Fibroblast of skin of left biceps (primary cell): ENCODE results near the gene CXCL16.

ENCODE experiments used
- DNase-seq, 2 experiments: peaks; one replicate each; pipeline ENCODE4 v3.0.0-alpha.2; 2013; ENCODE audit warnings: low read depth in 2 of 2

Gene CXCL16

DNA sequence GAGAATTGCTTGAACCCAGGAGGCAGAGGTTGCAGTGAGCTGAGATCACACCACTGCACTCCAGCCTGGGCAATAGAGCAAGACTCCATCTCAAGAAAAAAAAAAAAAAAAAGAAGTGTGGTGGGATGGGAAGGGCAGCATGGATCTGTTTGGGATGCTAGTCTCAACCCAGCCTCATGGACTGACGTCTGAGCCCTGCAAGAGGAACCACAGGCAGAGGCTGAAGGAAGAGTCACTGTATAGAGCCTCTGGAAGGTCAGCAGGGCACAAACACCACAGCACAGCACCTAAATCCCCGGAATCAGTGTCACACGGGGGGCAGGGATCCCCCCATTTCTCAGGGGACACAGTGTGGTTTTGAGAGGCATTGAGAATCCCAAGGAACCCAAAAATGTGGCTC, 10.9 kb upstream of the CXCL16 start:
- DNase-seq: no peak

DNA sequence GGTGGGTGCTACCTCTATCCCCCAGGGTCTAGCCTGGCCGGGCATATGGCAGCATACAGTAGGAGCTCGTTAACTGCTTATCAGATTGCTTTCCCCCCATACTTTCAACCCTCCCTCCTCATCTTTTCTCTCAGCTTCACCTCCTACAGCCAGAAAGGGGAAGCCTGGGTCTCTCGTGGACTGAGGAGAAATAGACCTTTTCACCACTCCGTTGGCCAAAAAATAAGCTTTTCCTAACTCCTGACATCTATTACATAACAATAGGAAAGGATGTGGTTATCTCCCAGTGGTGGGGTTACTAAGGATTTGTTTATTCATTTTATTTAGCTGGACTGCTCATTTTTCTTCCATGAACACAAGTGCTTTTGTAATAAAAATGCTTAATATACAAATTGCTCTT, 9.0 kb upstream of the CXCL16 start:
- DNase-seq: no peak

DNA sequence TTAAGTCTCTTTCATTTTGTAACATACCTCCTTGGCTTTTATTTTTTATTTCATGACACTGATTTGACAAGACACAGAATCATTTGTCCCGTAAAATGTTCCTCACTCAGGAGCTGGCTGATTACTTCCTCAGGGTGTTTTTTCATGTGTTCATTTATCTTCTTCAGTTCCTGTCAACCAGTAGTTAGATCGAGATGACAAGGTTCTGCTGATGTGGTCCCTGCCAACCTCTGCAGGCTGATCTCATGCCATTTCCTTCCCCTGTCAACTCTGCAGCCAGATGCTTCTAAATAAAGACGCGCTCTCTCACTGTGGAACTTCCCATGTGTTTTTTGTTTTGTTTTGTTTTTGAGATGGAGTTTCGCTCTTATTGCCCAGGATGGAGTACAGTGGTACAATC, 8.1 kb upstream of the CXCL16 start:
- no peak for DNase-seq

DNA sequence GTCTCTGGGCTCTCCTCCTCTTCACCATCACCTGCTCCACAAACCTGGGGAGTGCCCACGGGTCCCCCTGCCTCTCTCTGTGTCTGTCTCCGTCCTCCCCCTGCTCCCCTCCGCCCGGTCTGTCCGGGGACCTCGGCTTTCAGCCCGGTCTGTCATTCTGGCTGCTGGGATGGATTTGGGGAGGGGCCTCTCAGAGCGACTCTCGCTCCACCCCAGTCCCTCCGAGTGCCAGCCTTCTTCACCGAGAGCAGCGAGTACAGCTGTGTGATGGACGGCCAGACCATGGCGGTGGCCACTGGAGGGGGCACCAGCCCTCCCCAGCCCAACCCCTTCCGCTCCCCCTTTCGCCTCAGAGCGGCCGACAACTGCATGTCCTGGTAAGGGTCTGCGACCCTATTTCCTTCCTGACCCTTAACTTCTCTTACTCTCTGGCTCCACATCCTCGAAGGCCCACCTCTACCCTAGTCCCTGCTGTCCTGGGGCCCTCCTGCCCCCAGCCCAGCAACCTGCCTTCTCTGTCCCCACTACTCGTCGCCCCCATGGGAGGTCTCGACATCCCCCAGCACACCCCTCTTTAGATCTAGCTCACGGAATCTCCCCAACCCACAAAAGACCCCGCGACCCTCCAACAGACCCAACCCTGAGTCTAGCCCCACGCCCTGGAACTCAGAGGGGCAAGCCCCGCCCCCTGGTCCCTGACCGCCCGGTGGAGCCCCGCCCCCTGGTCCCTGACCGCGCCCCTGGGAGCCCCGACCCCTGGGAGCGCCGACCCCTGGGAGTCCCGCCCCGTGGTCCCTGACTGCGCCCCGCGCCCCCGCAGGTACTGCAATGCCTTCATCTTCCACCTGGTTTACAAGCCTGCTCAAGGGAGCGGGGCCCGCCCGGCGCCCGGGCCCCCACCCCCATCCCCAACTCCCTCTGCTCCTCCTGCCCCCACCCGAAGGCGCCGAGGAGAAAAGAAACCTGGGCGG, 5.6 kb upstream of the CXCL16 start:
- DNase-seq: no peak

DNA sequence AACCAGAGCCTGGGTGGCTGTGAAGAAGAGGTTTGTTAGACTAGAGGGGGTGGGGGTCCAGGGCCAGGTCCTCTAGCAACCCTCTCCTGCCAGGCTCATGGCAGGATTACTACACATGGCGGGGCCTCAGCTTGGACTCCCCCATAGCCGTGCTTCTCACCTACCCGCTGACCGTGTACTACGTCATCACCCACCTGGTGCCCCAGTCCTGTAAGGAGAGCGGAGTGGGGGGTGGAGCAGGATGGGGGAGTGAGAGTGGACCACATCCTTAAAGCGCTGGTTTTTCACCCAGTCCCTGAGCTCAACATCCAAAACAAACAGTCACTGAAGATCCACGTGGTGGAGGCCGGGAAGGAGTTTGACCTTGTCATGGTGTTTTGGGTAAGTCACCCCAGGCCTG, 4.2 kb upstream of the CXCL16 start:
- DNase-seq: no peak

DNA sequence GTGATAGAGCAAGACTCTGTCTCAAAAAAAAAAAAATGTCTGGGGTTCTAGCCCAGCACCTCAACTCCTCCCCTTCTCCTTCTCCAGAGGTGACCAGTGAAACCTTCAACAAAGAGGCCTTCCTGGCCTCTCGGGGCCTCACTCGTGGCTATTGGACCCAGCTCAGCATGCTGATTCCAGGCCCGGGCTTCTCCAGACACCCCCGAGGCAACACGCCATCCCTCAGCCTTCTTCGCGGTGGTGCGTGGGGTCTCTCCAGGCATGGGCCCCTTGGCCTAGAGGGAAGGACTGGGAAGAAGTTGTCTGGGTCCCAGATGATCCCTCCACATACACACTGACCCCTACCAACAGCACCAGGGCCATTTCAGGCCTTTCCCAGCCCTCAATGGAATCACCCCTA, 3.5 kb upstream of the CXCL16 start:
- no peak for DNase-seq

DNA sequence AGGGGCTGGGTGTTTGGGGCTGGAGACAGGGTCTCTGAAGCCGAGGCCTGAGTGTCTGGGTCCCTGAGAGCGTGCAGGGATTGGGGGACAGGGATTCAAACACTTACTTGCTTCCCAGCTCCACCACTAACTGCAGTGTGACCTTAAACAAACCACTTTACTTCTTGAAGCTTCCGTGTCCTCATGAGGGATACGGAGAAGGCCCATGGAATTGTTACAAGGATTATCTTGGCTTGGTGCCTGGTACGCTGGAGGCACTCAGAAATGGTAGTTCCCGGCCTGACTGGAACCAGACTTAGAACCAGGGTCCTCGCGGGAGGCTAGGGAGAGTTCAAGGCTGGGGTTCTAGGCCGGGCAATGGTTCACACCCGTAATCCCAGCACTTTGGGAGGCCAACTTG, 2.9 kb upstream of the CXCL16 start:
- DNase-seq: no peak

DNA sequence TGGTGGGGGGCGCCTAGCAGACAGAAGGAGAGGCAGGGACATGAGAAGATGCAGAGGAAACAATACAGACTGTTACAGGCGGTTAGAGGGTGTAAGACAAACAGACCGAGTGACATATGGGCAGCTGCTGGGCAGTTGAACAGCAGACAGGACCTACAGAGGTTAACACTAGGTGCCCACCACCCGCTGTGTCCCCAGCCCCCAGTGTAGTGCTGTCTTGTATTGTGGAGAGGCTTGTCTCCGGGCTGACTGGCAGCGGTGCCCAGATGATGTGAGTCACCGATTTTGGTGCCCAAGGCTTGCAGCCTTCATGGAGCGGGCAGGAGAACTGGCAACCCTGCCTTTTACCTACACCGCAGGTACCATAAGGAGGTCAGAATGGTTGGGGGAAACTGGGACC, 2.4 kb upstream of the CXCL16 start:
- DNase-seq: no peak

DNA sequence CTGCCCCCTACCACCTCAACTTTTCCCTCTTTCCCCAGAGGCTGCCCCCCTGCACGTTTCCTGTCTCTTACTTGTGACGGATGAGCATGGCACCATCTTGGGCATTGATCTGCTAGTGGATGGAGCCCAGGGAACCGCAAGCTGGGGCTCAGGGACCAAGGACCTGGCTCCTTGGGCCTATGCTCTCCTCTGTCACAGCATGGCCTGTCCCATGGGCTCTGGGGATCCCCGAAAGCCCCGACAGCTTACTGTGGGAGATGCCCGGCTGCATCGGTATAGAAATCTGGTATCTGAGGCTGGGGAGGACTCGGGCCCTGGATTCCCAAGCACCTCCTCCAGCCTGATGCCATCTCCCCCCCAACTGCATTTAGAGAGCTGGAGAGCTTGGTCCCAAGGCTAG, 1.8 kb upstream of the CXCL16 start:
- DNase-seq: no peak

DNA sequence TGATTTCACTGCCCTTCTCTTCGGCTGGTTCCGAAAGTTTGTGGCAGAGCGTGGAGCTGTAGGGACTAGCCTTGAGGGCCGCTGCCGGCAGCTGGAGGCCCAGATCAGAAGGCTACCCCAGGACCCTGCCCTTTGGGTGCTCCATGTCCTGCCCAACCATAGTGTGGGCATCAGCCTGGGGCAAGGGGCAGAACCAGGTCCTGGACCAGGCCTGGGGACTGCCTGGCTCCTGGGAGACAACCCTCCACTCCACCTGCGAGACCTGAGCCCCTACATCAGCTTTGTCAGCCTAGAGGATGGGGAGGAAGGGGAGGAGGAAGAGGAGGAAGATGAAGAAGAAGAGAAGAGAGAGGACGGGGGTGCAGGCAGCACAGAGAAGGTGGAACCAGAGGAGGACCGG, 856 bp upstream of the CXCL16 start:
- DNase-seq: no peak

DNA sequence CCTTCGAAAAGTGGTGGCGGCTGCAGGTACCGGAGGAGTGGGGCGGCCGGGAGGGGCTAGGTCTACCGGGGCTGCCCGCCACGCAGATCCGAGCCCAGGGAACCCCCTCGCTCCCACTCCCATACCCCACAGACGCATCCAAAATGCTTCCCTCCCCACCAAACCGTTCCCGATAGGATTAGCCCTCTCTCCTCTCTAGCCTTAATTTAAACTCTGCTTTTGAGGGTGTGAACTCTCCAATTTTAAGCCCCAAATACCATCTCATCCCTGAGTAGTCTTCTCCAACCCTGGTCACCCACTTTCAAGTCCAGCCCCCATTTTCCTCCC, 260 bp upstream of the CXCL16 start:
- no peak for DNase-seq

DNA sequence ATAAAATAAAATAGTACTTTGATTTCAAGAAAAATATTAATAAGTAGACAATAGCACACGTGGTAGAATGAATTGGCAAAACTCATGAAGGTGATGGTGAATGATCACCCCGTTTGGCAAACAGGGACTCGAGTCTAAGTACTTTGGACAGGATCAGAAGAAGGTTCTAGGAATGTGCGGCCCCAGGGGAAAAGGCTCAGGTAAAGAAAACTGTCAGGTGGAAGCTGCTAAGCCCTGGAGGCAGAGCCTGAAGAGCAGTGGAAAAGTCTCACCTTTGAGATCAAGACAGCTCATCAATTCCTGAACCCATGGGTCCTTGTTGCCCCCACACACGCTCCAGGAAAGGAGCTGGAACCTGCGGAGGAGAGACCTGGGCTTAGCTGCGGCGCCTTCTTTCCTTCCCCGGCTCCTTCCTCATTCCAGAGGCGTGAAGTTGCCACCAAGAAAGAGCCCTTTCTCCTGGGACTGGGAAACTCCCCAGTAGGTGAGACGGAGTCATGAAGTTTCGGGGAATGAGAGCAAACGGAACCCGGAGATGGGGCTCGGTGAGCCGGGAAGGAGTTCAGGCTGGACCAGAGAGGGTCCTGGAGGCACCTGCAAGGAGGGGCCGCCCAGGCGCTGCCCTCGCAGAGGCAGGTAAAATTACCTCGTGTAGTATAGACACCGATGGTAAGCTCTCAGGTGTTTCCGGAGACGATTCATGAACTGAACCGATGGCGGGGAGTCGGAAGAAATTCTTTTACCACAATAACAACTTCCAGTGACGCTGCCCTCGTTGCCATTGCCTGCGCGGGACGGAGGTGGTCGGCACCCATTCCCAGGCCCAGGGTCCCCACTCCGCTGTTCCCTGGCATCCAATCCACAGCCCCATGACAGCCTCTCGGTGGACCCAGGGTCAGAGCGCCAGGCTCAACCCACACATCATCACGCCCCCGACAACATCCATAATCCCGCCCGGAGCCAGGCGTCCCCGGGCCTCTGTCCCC, 1.3 kb downstream of the CXCL16 start:
- no peak for DNase-seq

DNA sequence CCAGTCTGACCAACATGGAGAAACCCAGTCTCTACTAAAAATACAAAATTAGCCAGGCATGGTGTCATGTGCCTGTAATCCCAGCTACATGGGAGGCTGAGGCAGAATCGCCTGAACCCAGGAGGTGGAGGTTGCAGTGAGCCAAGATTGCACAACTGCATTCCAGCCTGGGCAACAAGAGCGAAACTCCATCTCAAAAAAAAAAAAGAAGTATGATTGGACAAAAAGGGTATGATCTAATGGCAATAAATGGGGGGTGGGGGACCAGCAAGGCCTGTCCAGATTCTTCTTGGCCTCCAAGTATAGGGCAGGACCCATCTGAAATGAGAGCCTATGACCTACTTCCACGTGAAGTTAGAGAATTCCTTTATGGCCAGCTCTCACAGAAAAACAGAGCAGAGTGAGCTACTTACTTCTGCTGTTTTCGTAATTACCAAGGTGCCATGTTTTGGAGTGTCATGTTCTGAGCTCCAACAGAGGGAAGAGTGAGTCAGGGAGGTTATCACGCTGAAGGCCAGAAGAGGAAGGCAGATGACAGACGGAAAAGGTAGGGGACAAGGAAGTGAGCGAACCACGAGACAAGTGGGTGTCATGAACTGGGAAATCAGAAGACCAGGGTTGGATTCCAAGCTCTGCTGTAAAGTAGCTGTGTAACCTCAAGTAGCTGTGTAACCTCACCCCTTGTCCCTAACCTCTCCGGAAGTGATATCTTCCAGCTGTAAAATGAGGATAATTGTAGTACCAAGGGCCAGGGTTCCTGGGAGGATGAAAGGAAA, 3.7 kb downstream of the CXCL16 start:
- no peak for DNase-seq

DNA sequence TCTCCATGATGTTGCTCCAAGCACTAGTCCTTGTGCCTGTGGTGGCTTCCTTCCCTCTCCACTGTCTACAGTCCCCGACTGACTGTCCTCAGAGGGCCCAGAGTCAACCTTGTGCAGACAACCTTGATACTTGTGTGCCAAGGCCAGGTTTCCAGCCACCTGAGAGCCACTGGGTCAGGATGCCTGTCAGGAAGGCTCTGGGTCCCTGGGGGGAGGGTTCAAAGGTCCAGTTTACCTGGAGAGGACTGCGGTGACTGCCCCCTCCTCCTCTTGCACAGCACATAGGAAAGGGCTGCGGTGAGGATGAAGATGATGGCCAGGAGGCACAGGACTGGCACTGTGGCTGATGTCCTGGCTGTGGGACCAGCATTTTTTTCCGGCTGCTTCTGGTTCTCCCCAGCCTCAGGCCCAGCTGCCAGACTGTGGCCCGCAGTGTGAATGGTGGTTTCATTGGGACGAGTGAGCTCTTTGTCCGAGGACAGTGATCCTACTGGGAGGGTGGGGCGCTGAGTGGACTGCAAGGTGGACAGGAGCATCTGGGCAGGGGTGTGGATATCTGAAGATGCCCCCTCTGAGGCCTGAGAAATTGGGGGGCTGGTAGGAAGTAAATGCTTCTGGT, 4.8 kb downstream of the CXCL16 start:
- no peak for DNase-seq

DNA sequence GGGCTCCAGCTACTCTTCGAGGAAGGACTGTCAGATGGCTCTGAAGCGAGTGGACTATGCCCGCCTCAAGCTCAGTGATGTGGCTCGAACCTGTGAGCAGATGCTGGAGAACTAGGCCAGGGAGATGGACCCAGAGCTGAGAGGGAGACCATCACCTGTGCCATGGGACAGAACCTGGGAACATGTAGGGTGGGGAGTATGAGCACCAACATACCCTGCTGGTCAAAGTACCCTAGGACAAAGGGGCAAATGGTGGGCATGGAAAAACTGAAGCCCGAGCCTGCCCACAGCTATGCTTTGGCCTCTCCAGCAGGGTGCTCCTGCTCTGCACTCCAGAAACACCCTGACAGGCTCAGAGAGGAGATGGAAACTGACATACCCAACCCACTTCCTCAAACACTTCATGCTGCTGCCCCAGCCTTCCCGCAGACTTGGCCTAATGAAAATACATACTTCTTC, 6.6 kb downstream of the CXCL16 start:
- no peak for DNase-seq

DNA sequence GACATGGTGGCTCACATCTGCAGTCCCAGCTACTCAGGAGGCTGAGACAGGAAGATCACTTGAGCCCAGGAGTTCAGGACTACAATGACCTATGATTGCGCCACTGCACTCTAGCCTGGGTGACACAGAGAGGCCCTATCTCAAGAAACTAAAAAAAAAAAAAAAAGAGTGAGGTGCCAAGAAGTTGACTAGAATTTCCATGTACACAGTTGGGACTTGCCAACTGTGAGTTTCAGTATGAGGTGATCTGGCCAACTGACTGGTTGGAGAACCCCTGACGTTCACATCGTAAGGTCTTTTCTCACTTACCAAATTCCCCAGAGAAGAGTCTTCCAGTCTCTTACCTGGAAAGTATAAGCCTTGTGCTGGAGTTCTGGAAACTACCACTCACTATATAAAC, 11.6 kb downstream of the CXCL16 start:
- no peak for DNase-seq

DNA sequence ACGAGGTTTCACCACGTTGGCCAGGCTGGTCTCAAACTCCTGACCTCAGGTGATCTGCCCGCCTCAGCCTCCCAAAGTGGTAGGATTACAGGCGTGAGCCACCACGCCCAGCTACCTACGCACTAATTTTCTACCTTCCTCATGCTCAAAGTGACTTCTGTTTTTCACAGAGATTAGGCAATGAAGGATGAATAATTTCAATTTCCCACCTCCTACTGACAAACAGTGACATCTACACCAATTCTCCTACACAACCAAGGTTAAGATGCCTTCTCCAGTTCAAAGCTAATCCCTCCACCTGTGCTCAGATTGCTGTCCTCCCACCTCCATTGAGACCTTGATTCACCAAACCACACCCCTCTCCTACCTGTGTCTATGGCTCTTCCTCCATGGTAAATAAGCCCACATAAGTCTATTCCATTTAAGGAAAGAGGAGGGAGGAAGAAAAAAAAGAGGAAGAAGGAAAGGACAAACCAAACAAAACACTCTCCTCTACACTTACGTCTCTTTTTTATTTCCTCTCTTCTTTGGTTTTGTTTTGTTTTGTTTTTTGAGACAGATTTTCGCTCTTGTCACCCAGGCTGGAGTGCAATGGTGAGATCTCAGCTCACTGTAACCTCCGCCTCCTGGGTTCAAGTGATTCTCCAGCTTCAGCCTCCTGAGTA, 13.9 kb downstream of the CXCL16 start:
- no peak for DNase-seq

DNA sequence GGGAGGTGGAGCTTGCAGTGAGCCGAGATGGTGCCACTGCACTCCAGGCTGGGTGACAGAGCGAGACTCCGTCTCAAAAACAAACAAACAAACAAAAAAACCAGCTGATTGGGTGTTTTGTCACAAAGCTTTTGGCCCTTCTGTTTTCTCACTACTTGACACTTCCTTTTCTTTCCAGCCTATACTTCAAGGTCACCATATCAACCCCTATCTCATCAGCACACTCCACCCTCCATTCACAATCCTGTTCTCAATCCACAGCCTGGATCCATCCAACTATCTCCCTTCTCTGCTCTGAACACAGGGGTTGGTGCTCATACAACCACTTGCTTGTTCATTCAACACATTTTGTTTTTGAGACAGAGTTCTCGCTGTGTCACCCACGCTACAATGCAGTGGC, 15.1 kb downstream of the CXCL16 start:
- DNase-seq: no peak

DNA sequence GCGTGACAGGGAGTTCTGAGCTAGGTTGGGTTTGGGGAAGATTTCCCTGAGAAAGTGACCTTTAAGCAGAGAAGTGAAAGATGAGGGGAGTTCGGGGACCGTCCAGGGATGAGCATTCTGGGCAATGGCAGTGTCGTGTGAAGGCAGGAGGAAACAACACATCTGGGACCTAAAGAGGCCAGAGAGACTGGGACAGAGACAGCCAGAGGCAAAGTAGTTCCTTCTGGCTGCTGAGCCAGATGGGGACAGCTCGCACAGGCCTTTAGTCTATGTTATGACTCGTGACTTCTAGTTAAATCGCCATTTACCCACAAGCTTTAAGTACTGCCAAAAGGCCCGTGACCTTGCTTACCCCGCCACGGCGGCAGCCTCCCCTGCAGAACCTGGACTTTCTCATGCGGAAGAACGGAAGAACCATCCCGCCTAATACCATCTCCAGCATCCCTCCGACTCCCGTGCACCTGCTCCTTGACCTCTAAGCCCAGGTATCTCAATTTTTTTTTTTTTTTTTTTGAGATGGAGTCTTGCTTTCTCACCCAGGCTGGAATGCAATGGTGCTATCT, 17.0 kb downstream of the CXCL16 start:
- no peak for DNase-seq
